GM08714 (cell line): ENCODE measurements around the gene IQSEC3.
"Not testable (repeated sequence)": the region's sequence is repeated elsewhere in the genome, so short reads cannot be mapped to it uniquely, and the experiment has no call there.

Experiments
- H3K4me3 ChIP-seq: fragments of 200-500 bp; sonication (Bioruptor generic); 2 replicates; pipeline ENCODE4 v1.5.1; 2014; ENCODE audit warnings: mild to moderate bottlenecking, low read length, inconsistent platforms
- ZNF274 ChIP-seq: IDR thresholded peaks from 2 replicates; pipeline ENCODE4 v1.6.1; 2012; ENCODE audit warnings: mild to moderate bottlenecking, low read depth, low read length

The IQSEC3 gene

DNA sequence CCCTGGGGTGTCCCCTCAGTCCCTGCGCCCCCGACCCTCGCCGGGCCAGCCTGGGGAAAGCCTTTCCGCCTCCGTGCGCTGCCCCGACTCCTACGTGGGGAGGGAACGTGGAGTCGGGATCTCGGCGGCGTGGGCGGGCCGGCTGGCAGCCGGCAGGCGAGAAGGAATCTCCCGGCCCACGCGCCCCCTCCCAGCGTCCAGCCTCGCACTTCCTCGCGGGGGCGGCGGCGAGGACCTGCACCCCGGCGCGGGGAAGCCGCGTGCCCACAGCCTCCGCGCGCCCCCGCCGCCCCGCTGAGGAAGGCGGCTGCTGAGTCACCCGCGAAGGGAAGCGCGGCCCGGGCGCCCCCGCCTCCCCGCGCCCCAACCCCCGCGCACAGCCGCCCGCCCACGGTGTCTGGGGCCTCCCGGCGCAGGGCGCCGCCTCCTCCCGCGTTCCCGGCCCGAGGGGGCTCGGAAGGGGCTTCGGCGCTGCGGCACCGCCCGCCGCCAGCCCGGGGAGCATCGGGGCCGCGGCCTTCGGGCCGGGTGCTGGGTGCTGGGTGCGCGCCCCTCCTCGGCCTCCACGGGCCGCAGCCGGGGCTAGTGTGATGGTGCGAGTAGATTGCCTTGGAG lies 11.3 kb downstream of the IQSEC3 start:
- H3K4me3 ChIP-seq = not testable (repeated sequence)

DNA sequence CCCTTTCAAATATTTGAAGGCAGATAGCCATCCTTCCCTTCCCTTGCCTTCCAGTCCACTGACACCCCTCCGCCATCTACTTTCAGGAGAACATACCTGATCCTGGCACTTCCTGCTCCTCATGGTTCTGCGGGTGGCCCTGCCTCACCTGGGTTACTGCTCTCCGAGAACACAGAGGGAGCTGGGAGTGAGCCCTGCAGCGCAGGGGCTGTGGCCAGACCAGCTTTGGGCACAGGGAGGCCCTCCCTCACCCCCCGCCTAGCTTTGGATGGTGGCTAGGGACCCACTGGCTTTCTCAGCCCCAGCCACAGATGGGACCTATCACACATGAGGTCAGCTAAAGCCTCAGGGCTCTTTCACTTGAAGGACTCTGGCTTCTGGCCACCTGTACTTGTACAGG lies 12.4 kb downstream of the IQSEC3 start:
- TF ChIP-seq ZNF274 = no peak
- H3K4me3 ChIP-seq = no peak overlapping the region

DNA sequence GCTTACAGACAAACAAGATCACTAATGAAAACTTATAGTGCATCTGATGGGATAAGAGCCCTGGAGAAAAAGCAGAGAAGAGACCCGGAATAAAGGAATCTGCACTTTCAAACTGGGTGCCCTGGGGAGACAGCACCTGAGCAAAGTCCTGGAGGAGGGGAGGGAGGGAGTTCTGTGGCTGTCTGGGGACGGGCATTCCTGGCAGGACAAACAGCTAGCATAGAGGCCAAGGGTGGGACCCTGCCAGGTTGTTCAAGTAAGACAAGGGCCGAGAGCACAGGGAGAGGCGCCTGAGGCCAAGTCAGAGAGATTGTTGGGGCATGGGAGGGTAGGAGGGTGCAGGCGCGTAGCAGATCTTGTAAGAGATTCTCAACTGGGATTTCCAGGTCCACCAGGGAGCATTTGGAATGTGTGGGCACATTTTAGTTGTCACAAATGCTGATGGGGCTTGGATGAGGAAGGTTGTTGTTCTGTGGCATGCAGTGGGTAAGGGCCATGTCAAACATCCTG lies 14.2 kb downstream of the IQSEC3 start:
- H3K4me3 ChIP-seq = no peak overlapping the region
- TF ChIP-seq ZNF274 = no peak

- no peak overlapping the region for H3K4me3 ChIP-seq
- TF ChIP-seq ZNF274 = no peak
Measured at GRCh38 chr12:82740-83139, 16.2 kb downstream of the IQSEC3 start.

GRCh38 chr12:84056-84455 lies 17.5 kb downstream of the IQSEC3 start:
- no peak for TF ChIP-seq ZNF274
- H3K4me3 ChIP-seq = no peak overlapping the region

GRCh38 chr12:85191-85666 lies 18.7 kb downstream of the IQSEC3 start:
- no peak overlapping the region for H3K4me3 ChIP-seq
- TF ChIP-seq ZNF274 = no peak

DNA sequence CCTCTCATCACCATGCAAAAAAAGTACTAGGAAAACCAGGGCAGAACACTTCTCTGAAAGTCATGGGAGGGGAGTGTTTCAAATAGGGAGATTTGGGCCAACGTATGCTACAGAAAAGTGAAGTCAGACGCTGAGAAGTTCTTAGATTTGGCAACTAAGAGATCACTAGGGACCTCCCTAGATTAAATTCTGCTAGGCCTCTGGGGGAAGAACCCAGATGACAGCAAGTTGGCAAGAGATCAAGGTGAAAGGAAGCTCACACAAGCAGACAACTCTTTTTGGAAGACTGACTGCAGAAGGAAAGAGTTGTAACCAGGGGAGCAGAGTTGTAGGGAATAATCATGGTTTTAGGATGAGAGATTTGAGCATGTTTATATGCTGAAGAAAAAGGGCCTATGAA lies 20.7 kb downstream of the IQSEC3 start:
- TF ChIP-seq ZNF274 = no peak

GRCh38 chr12:87856-88255 lies 21.3 kb downstream of the IQSEC3 start:
- no peak overlapping the region for H3K4me3 ChIP-seq
- no peak for TF ChIP-seq ZNF274

More for the DNA sequence above, 20.7 kb downstream of the IQSEC3 start:
- H3K4me3 ChIP-seq = no peak overlapping the region

DNA sequence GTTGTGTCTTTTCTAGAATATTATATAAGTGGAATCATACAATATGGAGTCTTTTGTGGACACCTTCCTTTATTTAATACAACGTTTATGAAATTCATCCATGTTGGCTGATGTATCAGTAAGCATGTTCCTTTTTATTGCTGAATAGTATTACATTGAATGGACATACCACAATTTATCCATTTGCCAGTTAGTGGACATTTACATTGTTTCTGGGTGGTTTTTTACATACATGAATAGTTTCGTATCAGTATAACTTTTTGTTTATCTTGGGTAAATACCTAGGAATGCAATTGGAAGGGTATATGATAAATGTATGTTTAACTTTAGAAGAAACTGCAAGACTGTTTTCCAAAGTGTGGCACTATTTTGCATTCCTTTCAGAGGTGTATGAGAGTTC lies 23.1 kb downstream of the IQSEC3 start:
- H3K4me3 ChIP-seq = no peak overlapping the region
- TF ChIP-seq ZNF274 = no peak

- no peak for TF ChIP-seq ZNF274
Measured at GRCh38 chr12:91213-91612, 24.6 kb downstream of the IQSEC3 start.

GRCh38 chr12:93266-94005 lies 26.9 kb downstream of the IQSEC3 start:
- H3K4me3 ChIP-seq = no peak overlapping the region
- no peak for TF ChIP-seq ZNF274

More at GRCh38 chr12:91213-91612, 24.6 kb downstream of the IQSEC3 start:
- H3K4me3 ChIP-seq = no peak overlapping the region

- no peak overlapping the region for H3K4me3 ChIP-seq
- TF ChIP-seq ZNF274 = no peak
Measured at GRCh38 chr12:96543-96942, 30.0 kb downstream of the IQSEC3 start.

GRCh38 chr12:98924-99352 lies 32.4 kb downstream of the IQSEC3 start:
- no peak overlapping the region for H3K4me3 ChIP-seq
- TF ChIP-seq ZNF274 = no peak

DNA sequence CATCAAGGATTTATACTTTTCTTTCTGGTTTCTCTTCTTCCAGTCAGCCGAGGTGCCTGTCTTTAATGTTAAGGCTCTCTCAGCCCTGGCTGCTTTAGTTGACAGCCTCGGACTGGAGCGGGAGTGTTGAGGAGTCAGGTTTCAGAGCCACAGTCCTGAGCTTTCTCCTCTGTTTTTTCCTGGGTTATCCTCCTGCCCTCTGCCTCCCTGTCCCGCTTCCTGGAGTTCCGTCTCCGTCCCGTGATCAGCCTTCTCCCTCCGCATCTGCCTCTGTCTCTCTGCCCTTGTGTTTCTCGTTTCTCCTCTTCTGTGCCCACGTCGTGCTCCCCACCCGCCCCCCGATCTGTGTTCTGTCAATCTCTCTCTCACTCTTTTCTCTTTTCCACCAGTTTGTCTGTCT lies 33.0 kb downstream of the IQSEC3 start:
- H3K4me3 ChIP-seq = no peak overlapping the region
- no peak for TF ChIP-seq ZNF274
